VCaP (cell line): ENCODE data around the gene NUP210L.
"Not testable (repeated sequence)": the region's sequence is repeated elsewhere in the genome, so short reads cannot be mapped to it uniquely, and the experiment has no call there.

Experiments used
- H3K27ac ChIP-seq: fragments of 450-650 bp; 2 replicates; pipeline ENCODE4 v1.5.1; 2017
- CTCF ChIP-seq: fragments of 450-650 bp; conservative IDR thresholded peaks from 2 replicates; pipeline ENCODE4 v1.5.1; 2017; ENCODE audit warnings: mild to moderate bottlenecking, moderate library complexity

Gene NUP210L

DNA sequence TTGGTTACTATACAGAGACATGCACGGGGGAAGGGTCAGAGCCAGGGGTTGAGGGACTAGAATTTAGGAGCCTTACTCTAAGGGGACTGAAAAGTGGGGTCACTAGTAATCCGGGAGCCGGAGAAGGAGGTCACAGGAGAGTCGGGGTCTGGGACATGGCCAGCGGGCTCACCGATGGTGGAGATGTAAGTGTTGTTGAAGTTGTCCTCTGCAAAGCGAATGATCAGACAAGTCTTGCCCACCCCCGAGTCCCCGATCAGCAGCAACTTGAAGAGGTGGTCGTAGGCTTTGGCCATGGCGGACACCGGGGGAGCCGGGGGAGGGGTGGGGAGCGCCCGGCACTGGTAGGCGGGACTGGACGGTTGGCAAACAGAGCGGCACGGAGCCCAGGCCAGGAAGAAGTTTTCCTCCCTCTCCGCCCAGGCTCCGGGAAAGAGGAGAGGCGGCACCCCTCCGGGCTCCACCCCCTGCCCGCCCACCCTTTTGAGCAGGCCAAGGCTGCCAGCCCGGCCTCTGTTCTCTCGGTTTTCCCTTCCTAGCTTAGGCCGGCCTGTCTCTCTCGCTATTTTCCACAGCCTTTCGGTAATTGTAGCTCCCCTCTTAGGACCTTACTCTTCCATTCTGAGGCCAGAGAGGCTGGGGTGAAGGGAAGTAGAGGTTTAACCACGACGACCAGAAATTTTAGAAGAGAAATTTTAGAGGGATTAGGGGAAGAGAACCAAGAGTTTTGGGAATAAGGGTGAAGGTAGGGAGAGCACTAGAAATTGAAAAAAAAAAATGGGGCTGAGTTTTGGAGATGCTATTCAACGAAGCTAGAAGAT lies 168.7 kb downstream of the NUP210L start, which contains the start of gene RAB13:
Gene RAB13 (minus strand): TSS at position 399 of the 821 bp plus-strand sequence. CDS start 103 bp downstream, at position 296.
- no peak for TF ChIP-seq CTCF
- H3K27ac ChIP-seq = peak within 1 kb of the TSS; percentile 68

- no peak for TF ChIP-seq CTCF
- peak overlapping the region; percentile 68 for H3K27ac ChIP-seq
Measured at GRCh38 chr1:153985341-153985912, 169.4 kb downstream of the NUP210L start.

- no peak overlapping the region for H3K27ac ChIP-seq
- TF ChIP-seq CTCF = no peak
Measured at GRCh38 chr1:153984123-153984894, 170.6 kb downstream of the NUP210L start.

- not testable (repeated sequence) for H3K27ac ChIP-seq
Measured at GRCh38 chr1:153981735-153982134, 173.1 kb downstream of the NUP210L start.

DNA sequence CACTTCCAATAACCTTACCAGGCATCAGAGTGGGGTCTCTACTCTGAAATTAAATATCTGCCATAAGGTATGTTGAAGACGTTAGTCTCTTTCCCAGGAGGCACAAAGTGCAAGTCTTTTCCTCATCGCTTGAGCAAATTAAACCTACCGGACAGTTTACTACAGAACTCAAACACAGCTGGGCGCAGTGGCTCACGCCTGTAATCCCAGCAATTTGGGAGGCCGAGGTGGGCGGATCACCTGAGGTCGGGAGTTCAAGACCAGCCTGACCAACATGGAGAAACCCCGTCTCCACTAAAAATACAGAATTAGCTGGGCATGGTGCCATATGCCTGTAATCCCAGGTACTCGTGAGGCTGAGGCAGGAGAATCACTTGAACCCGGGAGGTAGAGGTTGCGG lies 175.8 kb downstream of the NUP210L start:
- peak overlapping the region; percentile 96 for H3K27ac ChIP-seq

- H3K27ac ChIP-seq = peak overlapping the region; percentile 96
Measured at GRCh38 chr1:153978274-153978909, 176.5 kb downstream of the NUP210L start.

DNA sequence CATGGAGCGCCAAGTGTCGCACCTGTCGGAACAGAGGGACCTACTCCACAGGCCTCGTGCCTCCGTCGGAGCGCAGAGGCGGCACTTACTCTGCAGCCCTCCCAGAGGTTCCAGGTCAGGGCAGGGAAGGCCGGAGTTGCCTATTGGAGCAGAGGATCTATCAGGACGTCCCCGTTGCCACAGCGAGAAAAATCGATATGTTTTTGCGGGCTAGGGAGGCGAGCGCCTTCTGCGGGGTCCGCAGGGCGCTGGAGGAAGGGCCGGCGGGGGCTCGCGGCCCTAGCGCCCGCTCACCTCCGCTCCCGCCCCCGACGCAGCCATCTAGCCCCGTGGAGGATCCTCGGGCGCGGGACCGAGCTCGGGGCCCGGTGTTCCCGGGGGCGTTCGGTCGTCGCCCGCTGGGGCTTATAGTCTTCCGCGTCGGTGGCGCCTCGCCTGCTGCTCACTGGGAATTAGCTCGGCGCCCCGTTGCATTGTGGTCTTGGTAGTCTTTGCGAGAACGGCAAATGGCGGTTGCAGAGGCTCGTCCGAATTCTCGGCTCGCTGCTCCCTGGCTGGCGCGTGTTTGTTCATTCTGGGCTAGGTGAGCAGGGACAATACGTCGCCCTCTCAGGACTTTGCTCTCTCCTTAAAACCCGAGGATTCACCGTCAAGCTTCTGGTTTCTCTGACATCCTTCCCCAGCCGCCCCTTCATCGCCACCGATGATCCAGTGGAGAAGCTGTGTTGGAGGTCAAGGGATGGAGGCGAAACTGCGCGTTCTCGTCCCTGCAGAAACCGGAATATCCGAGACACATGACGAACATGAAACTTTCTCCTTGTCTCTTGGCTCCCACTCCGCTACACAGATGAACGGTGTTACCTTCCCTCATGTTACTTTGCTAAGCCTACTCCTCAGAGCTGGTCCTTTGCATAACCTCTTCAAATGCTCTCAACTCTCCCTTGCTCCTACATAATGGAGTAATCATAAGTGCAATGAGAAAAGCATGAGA lies 177.3 kb downstream of the NUP210L start, which contains the start of gene JTB:
Gene JTB (minus strand): TSS at position 425 of the 991 bp plus-strand sequence. CDS start 422 bp downstream, at position 3.
- H3K27ac ChIP-seq = peak within 1 kb of the TSS; percentile 96
- no peak for TF ChIP-seq CTCF

More at GRCh38 chr1:153978274-153978909, 176.5 kb downstream of the NUP210L start:
- TF ChIP-seq CTCF = no peak
